ENCODE measurements around the gene LEKR1.

The LEKR1 gene

GRCh38 chr3:156816091-156816793 is 9.9 kb upstream of the LEKR1 start:
- Histone ChIP-seq H3K27me3 (replicated peaks in 2 of 5; ENCODE audit: control insufficient read depth in 4 of 5, insufficient read depth in 5 of 5, low read length in 4 of 5) (no peaks in the 10 kb centered on the region), H3K9me3 (ENCODE audit: control extremely low read depth in 1 of 5, control insufficient read depth in 4 of 5, insufficient read depth in 2 of 5, low read depth in 1 of 5, low read length in 4 of 5) (no peaks in the 10 kb centered on the region), H3K4me1 (ENCODE audit: control extremely low read depth in 1 of 4, control insufficient read depth in 4 of 4, insufficient read depth in 4 of 4, low read length in 3 of 4) (peaks cover 2 to 60% (median 23%) of the 10 kb centered on the region in 4 experiments), H3K4me3 (ENCODE audit: control insufficient read depth in 1 of 7, extremely low read depth in 1 of 7, insufficient read depth in 4 of 7, low read depth in 2 of 7, low read length in 6 of 7) (peak overlapping the region; percentile 30 to 81 (median 65)), H3K27ac (ENCODE audit: insufficient read depth in 1 of 2, low read depth in 1 of 2, low read length in 2 of 2, poor library complexity in 1 of 2, severe bottlenecking in 2 of 2) (peak overlapping the region; percentile 56 to 64), H3K36me3 (ENCODE audit: control insufficient read depth in 4 of 4, insufficient read depth in 4 of 4, low read length in 3 of 4) (no peaks in the 10 kb centered on the region)
- DNase-seq, result peak; percentile 71 to 83 (median 81)
- POLR2A ChIA-PET, result interaction anchor here (0.5 kb wide), 1 partner anchor 683 kb away, joined by 4 read pairs; no protein-coding TSS in a partner anchor
- 16% methylated on average over 49 of the region's 74 CpGs for WGBS (ENCODE audit: insufficient coverage)
- CTCF ChIA-PET, result no interaction called here

DNA sequence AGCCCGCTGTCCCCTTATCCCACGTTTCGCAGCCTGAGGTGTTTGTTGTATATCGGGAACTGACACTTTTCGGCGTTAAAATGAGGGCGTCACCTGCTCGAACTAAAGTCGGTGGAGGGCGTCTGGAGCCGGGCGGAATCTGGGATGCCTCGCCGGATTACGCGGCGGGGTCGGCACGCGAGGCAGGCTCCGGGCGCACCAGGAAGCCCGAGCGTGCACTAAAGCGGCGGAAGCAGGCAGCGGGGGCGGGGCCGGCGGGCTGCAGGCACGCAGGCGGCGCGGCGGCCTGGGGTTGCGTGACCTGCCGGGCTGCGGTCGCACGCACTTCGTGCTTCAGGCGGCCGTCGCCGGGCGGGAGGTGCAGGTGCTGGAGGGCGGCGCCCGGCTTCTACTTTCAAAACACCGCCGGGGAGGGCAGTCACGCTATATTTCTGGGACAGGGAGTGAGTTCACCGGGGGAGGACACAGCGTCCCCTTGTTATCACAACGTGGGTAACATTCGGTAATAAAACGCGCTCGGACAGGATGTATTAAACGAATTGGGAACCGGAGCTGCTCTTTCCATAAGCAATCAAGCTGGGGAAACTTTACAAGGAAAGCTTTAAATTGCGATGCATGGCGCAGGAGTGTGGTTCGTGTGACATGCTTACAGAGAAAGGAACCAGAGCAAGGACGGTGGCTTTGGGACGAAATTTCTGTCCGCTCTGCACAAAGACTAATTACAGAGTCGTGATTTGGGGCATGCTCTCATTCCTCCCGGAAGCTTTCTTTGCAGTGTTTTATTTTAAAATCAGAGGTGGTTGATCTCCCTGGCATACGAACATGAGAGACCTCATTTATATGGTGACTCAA is 9.1 kb upstream of the LEKR1 start:
- no peaks in the 10 kb centered on the region for H3K9me3 ChIP-seq (ENCODE audit: control extremely low read depth in 1 of 5, control insufficient read depth in 4 of 5, insufficient read depth in 2 of 5, low read depth in 1 of 5, low read length in 4 of 5)
- H3K27me3 ChIP-seq (replicated peaks in 2 of 5; ENCODE audit: control insufficient read depth in 4 of 5, insufficient read depth in 5 of 5, low read length in 4 of 5), result no peaks in the 10 kb centered on the region
- peak; percentile 92 to 93 (median 93) for DNase-seq
- peak overlapping the region; percentile 30 to 81 (median 66) for H3K4me3 ChIP-seq (ENCODE audit: control insufficient read depth in 1 of 7, extremely low read depth in 1 of 7, insufficient read depth in 4 of 7, low read depth in 2 of 7, low read length in 6 of 7)
- CTCF ChIA-PET, result interaction anchor here (0.9 kb wide), 1 partner anchor 41 kb away, joined by 3 read pairs; no protein-coding TSS in a partner anchor
- no peaks in the 10 kb centered on the region for H3K36me3 ChIP-seq (ENCODE audit: control insufficient read depth in 4 of 4, insufficient read depth in 4 of 4, low read length in 3 of 4)
- WGBS (ENCODE audit: insufficient coverage), result 0% methylated on average over 61 of the region's 70 CpGs
- POLR2A ChIA-PET, result interaction anchor here (1.0 kb wide), 1 partner anchor 41 kb away, joined by 3 read pairs; no protein-coding TSS in a partner anchor
- H3K27ac ChIP-seq (ENCODE audit: insufficient read depth in 1 of 2, low read depth in 1 of 2, low read length in 2 of 2, poor library complexity in 1 of 2, severe bottlenecking in 2 of 2), result peak overlapping the region; percentile 81 to 90
- peaks cover 2 to 56% (median 23%) of the 10 kb centered on the region in 4 experiments for H3K4me1 ChIP-seq (ENCODE audit: control extremely low read depth in 1 of 4, control insufficient read depth in 4 of 4, insufficient read depth in 4 of 4, low read length in 3 of 4)

- H3K4me3 ChIP-seq (ENCODE audit: control insufficient read depth in 1 of 7, extremely low read depth in 1 of 7, insufficient read depth in 4 of 7, low read depth in 2 of 7, low read length in 6 of 7), result peak overlapping the region in 6 of 7 experiments; percentile 63 to 81 (median 66)
- CTCF ChIA-PET, result interaction anchor here (0.9 to 1.2 kb wide), 2 partner anchors 41 to 265 kb away, joined by 3 read pairs; no protein-coding TSS in a partner anchor
- H3K9me3 ChIP-seq (ENCODE audit: control extremely low read depth in 1 of 5, control insufficient read depth in 4 of 5, insufficient read depth in 2 of 5, low read depth in 1 of 5, low read length in 4 of 5), result no peaks in the 10 kb centered on the region
- no peaks in the 10 kb centered on the region for H3K27me3 ChIP-seq (replicated peaks in 2 of 5; ENCODE audit: control insufficient read depth in 4 of 5, insufficient read depth in 5 of 5, low read length in 4 of 5)
- H3K4me1 ChIP-seq (ENCODE audit: control extremely low read depth in 1 of 4, control insufficient read depth in 4 of 4, insufficient read depth in 4 of 4, low read length in 3 of 4), result peaks cover 2 to 48% (median 23%) of the 10 kb centered on the region in 4 experiments
- POLR2A ChIA-PET, result interaction anchor here (1.0 kb wide), 1 partner anchor 42 kb away, joined by 3 read pairs; no protein-coding TSS in a partner anchor
- WGBS (ENCODE audit: insufficient coverage), result 0% methylated on average over 1 of the region's 5 CpGs
- H3K27ac ChIP-seq (ENCODE audit: insufficient read depth in 1 of 2, low read depth in 1 of 2, low read length in 2 of 2, poor library complexity in 1 of 2, severe bottlenecking in 2 of 2), result peak overlapping the region; percentile 81 to 90
- DNase-seq, result no peak
- H3K36me3 ChIP-seq (ENCODE audit: control insufficient read depth in 4 of 4, insufficient read depth in 4 of 4, low read length in 3 of 4), result no peaks in the 10 kb centered on the region
Observed at GRCh38 chr3:156817646-156818272, 8.4 kb upstream of the LEKR1 start.

- no peak for DNase-seq
- H3K4me1 ChIP-seq (ENCODE audit: control extremely low read depth in 1 of 4, control insufficient read depth in 4 of 4, insufficient read depth in 4 of 4, low read length in 3 of 4), result peaks cover 2 to 47% (median 23%) of the 10 kb centered on the region in 4 experiments
- H3K9me3 ChIP-seq (ENCODE audit: control extremely low read depth in 1 of 5, control insufficient read depth in 4 of 5, insufficient read depth in 2 of 5, low read depth in 1 of 5, low read length in 4 of 5), result no peaks in the 10 kb centered on the region
- no peaks in the 10 kb centered on the region for H3K27me3 ChIP-seq (replicated peaks in 2 of 5; ENCODE audit: control insufficient read depth in 4 of 5, insufficient read depth in 5 of 5, low read length in 4 of 5)
- POLR2A ChIA-PET, result no interaction called here
- no peak overlapping the region for H3K27ac ChIP-seq (ENCODE audit: insufficient read depth in 1 of 2, low read depth in 1 of 2, low read length in 2 of 2, poor library complexity in 1 of 2, severe bottlenecking in 2 of 2)
- peak overlapping the region in 1 of 7 experiments; percentile 7 for H3K4me3 ChIP-seq (ENCODE audit: control insufficient read depth in 1 of 7, extremely low read depth in 1 of 7, insufficient read depth in 4 of 7, low read depth in 2 of 7, low read length in 6 of 7)
- no peaks in the 10 kb centered on the region for H3K36me3 ChIP-seq (ENCODE audit: control insufficient read depth in 4 of 4, insufficient read depth in 4 of 4, low read length in 3 of 4)
- WGBS (ENCODE audit: insufficient coverage), result no CpG with 5 or more reads among the region's 2 CpGs
- CTCF ChIA-PET, result interaction anchor here (1.2 kb wide), 1 partner anchor 264 kb away, joined by 3 read pairs; no protein-coding TSS in a partner anchor
Observed at GRCh38 chr3:156818273-156818651, 7.9 kb upstream of the LEKR1 start.

GRCh38 chr3:156818890-156819289 is 7.3 kb upstream of the LEKR1 start:
- Histone ChIP-seq H3K4me3 (ENCODE audit: control insufficient read depth in 1 of 7, extremely low read depth in 1 of 7, insufficient read depth in 4 of 7, low read depth in 2 of 7, low read length in 6 of 7) (no peak overlapping the region), H3K36me3 (ENCODE audit: control insufficient read depth in 4 of 4, insufficient read depth in 4 of 4, low read length in 3 of 4) (no peaks in the 10 kb centered on the region), H3K27ac (ENCODE audit: insufficient read depth in 1 of 2, low read depth in 1 of 2, low read length in 2 of 2, poor library complexity in 1 of 2, severe bottlenecking in 2 of 2) (no peak overlapping the region), H3K9me3 (ENCODE audit: control extremely low read depth in 1 of 5, control insufficient read depth in 4 of 5, insufficient read depth in 2 of 5, low read depth in 1 of 5, low read length in 4 of 5) (no peaks in the 10 kb centered on the region), H3K4me1 (ENCODE audit: control extremely low read depth in 1 of 4, control insufficient read depth in 4 of 4, insufficient read depth in 4 of 4, low read length in 3 of 4) (peaks cover 2 to 53% (median 23%) of the 10 kb centered on the region in 4 experiments), H3K27me3 (replicated peaks in 2 of 5; ENCODE audit: control insufficient read depth in 4 of 5, insufficient read depth in 5 of 5, low read length in 4 of 5) (no peaks in the 10 kb centered on the region)
- no peak for DNase-seq
- 82% methylated on average over 2 of the region's 3 CpGs for WGBS (ENCODE audit: insufficient coverage)
- ChIA-PET POLR2A (no interaction called here), CTCF (interaction anchor here (1.2 kb wide), 1 partner anchor 264 kb away, joined by 3 read pairs; no protein-coding TSS in a partner anchor)

- no peak overlapping the region for H3K27ac ChIP-seq (ENCODE audit: insufficient read depth in 1 of 2, low read depth in 1 of 2, low read length in 2 of 2, poor library complexity in 1 of 2, severe bottlenecking in 2 of 2)
- CTCF ChIA-PET, result no interaction called here
- DNase-seq, result no peak
- peaks cover 2 to 53% (median 23%) of the 10 kb centered on the region in 4 experiments for H3K4me1 ChIP-seq (ENCODE audit: control extremely low read depth in 1 of 4, control insufficient read depth in 4 of 4, insufficient read depth in 4 of 4, low read length in 3 of 4)
- POLR2A ChIA-PET, result no interaction called here
- H3K4me3 ChIP-seq (ENCODE audit: control insufficient read depth in 1 of 7, extremely low read depth in 1 of 7, insufficient read depth in 4 of 7, low read depth in 2 of 7, low read length in 6 of 7), result no peak overlapping the region
- WGBS (ENCODE audit: insufficient coverage), result 93% methylated on average over 2 of the region's 6 CpGs
- H3K36me3 ChIP-seq (ENCODE audit: control insufficient read depth in 4 of 4, insufficient read depth in 4 of 4, low read length in 3 of 4), result no peaks in the 10 kb centered on the region
- no peaks in the 10 kb centered on the region for H3K9me3 ChIP-seq (ENCODE audit: control extremely low read depth in 1 of 5, control insufficient read depth in 4 of 5, insufficient read depth in 2 of 5, low read depth in 1 of 5, low read length in 4 of 5)
- no peaks in the 10 kb centered on the region for H3K27me3 ChIP-seq (replicated peaks in 2 of 5; ENCODE audit: control insufficient read depth in 4 of 5, insufficient read depth in 5 of 5, low read length in 4 of 5)
Observed at GRCh38 chr3:156819842-156820691, 6.1 kb upstream of the LEKR1 start.

All from common myeloid progenitor, CD34-positive (primary cell).